Stimulated activated CD4-positive, alpha-beta T cell treated with anti-CD3 and anti-CD28 coated beads, Interleukin-2, amount 100 ng/mL, for 24 hours (primary cell): ENCODE data around the gene GKAP1.
"Not testable (repeated sequence)": the region's sequence is repeated elsewhere in the genome, so short reads cannot be mapped to it uniquely, and the experiment has no call there.

Experiments used
- DNase-seq, 2 donors: peaks; one replicate each; pipeline ENCODE4 v3.0.0-alpha.2; 2020

The GKAP1 gene

GRCh38 chr9:83817356-83818278, at the start of gene GKAP1:
TSS of gene GKAP1 (minus strand) at chr9:83817769. CDS start at chr9:83806517, 11,252 bp downstream.
- peak; percentile 68 to 76 for DNase-seq

DNA sequence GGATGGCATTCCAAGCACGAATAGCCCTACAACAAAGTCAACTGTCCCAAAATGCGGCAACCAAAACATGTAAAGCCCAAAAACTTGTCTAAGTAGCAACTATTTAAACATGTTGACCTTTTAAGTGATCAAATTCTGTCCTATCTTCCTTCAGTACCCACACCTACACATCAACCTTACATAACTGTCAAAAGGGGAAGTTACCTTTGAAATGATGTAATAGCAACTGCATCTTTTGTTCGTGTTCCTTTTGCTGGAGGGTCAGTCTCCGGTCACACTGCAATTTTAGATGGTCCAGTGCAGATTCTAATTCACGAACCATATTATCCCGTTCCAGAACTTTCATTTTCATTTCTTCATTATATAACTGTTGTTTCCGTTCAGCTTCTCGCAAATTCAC, 32.3 kb upstream of the GKAP1 start:
- not testable (repeated sequence) for DNase-seq

- not testable (repeated sequence) for DNase-seq
These were observed 19.6 kb upstream of the GKAP1 start for GRCh38 chr9:83837070-83837643.

- DNase-seq, result not testable (repeated sequence)
These were observed 13.0 kb upstream of the GKAP1 start for GRCh38 chr9:83830426-83831071.

DNA sequence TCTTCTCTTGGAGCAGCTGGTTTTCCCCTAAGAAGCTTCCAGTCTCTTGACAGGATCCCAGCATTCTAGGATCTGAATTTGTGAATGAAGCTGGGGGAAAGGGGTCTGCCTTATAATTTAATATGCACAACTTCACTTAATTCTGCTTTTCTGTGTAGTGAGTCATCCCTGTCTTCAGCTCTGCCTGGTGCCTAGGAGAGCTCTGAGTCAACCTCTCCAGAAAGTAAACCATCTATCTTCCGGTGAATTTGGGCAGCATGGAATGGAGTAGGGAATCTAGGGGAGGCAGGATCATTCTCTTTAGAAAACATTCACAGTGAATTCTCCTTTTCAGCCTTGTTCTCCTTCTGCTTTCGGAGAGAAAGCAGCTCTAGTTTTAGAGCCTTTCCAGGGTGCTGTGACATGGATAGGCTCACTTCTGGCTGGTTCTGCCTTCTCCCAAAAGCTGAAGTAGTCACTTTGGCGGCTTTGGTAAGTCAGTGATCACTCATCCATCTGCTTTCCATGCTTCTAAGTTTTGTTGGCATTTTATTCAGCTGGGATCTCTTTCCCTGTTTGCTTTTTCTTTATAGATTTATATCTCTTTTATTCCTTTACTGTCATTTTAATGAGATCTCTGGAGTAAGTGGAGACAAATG, 7.5 kb upstream of the GKAP1 start:
- DNase-seq, result not testable (repeated sequence)

DNA sequence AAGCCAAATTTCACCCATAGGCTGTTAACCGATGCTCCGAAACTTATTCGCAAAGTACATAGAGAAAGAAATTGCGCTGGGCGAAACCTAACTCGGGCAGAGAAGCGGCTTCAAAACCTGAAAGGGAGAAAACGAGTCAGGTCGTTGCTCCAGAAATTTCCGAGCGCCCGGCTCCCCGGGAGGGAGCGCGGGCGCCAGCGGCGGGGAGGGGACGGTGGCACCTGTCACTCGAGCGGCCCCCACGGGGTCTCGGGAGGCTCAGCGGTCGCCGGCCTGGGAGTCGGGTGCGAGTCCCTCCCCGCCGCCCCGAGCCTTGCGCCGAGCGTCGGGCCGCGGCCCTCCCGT, 586 bp downstream of the GKAP1 start:
- DNase-seq, result peak; percentile 36 to 40

GRCh38 chr9:83815120-83815519, 2.4 kb downstream of the GKAP1 start:
- not testable (repeated sequence) for DNase-seq

- DNase-seq, result not testable (repeated sequence)
These were observed 8.4 kb downstream of the GKAP1 start for GRCh38 chr9:83809213-83809612.

DNA sequence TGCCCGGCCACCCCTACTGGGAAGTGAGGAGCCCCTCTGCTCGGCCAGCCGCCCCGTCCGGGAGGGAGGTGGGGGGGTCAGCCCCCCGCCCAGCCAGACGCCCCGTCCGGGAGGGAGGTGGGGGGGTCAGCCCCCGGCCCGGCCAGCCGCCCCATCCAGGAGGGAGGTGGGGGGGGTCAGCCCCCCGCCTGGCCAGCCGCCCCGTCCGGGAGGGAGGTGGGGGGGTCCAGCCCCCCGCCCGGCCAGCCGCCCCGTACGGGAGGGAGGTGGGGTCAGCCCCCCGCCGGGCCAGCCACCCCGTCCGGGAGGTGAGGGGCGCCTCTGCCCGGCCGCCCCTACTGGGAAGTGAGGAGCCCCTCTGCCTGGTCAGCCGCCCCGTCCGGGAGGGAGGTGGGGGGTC, 13.1 kb downstream of the GKAP1 start:
- DNase-seq, result not testable (repeated sequence)

- not testable (repeated sequence) for DNase-seq
These were observed 13.6 kb downstream of the GKAP1 start for GRCh38 chr9:83803941-83804340.

- no peak for DNase-seq
These were observed 17.1 kb downstream of the GKAP1 start for GRCh38 chr9:83800236-83801033.

- no peak for DNase-seq
These were observed 23.5 kb downstream of the GKAP1 start for GRCh38 chr9:83794051-83794450.

- no peak for DNase-seq
These were observed 24.8 kb downstream of the GKAP1 start for GRCh38 chr9:83792746-83793145.

DNA sequence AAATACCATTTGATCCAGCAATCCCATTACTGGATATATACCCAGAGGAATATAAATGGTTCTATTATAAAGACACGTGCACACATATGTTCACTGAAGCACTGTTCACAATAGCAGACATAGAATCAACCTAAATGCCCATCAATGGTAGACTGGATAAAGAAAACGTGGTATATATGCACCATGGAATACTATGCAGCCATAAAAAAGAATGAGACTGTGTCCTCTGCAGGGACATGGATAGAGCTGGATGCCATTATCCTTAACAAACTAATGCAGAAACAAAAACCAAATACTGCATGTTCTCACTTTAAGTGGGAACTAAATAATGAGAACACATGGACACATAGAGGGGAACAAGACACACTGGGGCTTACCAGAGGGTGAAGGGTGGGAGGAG, 39.4 kb downstream of the GKAP1 start:
- no peak for DNase-seq

DNA sequence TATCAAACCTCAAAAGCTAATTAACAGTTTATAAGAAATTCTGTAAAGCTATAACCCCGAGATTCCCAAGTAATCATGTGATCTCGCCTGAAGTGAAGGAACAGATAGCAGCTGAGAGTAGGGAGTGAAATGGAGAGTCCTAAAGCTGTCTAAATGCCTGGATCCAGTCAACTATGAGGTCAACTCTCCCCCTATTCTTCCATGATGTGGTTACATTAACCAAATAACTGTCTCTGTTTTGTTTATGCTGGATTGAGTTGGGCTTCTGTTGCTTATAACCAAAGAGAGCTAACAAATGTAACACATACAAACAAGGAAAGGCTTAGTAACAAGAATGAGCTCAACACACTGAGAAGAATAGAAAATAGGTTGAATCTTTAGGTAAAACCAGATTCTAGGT, 41.6 kb downstream of the GKAP1 start:
- DNase-seq, result no peak

DNA sequence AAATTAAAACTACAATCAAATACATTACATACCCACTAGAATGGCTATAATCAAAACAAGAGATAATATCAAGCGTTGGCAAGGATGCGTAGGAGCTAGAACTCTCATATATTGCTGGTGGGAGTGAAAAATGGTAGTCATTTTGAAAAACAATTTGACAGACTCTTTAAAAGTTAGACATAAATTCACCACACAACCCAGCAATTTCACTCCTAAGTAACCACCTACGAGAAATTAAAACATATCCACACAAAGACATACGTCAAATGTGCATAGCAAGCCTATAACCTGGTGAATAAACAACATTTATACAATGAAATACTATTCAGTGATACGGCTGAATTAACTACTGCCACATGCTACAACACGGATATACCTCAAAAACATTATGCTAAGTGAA, 44.7 kb downstream of the GKAP1 start:
- no peak for DNase-seq

GRCh38 chr9:83765376-83765775, 52.2 kb downstream of the GKAP1 start:
- DNase-seq, result no peak

DNA sequence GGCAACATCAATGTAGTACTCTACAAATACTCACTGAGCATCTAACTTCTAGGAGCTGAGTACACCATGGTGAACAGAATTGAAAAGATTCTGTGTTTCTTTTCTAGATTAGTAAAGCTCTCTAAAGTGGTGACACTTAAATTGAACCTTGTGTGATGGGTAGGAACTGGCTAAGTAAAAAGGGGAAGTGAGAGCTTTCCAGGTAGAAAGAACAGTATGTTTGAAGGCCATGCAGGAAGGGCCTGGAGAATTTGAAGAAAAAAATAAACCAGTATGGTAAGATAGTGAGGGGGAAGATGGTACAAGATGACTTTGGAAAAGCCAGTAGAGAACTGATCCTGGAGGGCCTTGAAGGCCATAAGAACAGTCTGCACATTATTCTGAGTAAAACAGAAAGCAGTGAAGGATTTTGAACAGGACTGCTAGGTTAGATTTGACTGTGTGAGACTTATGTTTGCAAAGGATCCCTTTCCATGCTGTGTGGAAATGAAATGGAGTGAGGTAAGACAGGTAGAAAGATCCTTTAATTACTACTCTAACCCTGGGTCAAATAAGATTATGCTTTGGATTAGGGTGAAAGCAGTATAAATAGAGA, 63.1 kb downstream of the GKAP1 start:
- no peak for DNase-seq

DNA sequence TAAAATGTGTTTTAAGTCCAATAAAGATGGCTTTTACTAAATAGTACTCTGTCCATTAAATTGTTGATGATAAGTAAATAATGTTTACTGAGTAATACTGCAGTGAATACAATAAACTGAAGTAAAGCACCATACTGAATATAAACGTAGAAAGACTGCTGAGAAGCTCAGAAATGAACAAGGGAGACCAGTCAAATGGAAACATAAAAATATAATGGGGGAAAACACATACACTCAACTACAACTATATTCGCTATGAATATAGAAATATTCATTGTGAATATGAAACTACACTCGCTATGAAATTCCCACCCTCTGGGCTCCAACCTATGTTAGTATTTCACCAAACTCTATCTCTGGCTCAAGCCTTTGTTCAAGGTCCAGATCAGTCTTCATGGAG, 67.9 kb downstream of the GKAP1 start:
- DNase-seq, result no peak

- DNase-seq, result no peak
These were observed 73.4 kb downstream of the GKAP1 start for GRCh38 chr9:83744206-83744605.

- no peak for DNase-seq
These were observed 83.8 kb downstream of the GKAP1 start for GRCh38 chr9:83733739-83734138.
